Measurements from ENCODE around the gene SHMT2.

The SHMT2 gene

GRCh38 chr12:57227315-57228115 is 2.0 kb upstream of the SHMT2 start:
- DNase-seq (ENCODE audit: low read depth), result no peak

- no peak for DNase-seq (ENCODE audit: low read depth)
Observed at GRCh38 chr12:57229046-57229633, 371 bp upstream of the SHMT2 start.

- no peak for DNase-seq (ENCODE audit: low read depth)
Observed at GRCh38 chr12:57230381-57231155, 1.1 kb downstream of the SHMT2 start.

GRCh38 chr12:57231276-57232021 is 1.9 kb downstream of the SHMT2 start:
- no peak for DNase-seq (ENCODE audit: low read depth)

GRCh38 chr12:57232156-57232756 is 2.7 kb downstream of the SHMT2 start:
- DNase-seq (ENCODE audit: low read depth), result no peak

GRCh38 chr12:57233357-57234232 is 4.1 kb downstream of the SHMT2 start:
- DNase-seq (ENCODE audit: low read depth), result no peak

GRCh38 chr12:57234233-57234570 is 4.7 kb downstream of the SHMT2 start:
- no peak for DNase-seq (ENCODE audit: low read depth)

- DNase-seq (ENCODE audit: low read depth), result no peak
Observed at GRCh38 chr12:57234571-57235016, 5.1 kb downstream of the SHMT2 start.

- DNase-seq (ENCODE audit: low read depth), result no peak
Observed at GRCh38 chr12:57235017-57235727, 5.7 kb downstream of the SHMT2 start.

- no peak for DNase-seq (ENCODE audit: low read depth)
Observed at GRCh38 chr12:57235728-57236131, 6.2 kb downstream of the SHMT2 start.

- no peak for DNase-seq (ENCODE audit: low read depth)
Observed at GRCh38 chr12:57236201-57236924, 6.9 kb downstream of the SHMT2 start.

GRCh38 chr12:57236925-57237595 is 7.5 kb downstream of the SHMT2 start:
- no peak for DNase-seq (ENCODE audit: low read depth)

GRCh38 chr12:57237596-57237931 is 8.1 kb downstream of the SHMT2 start:
- DNase-seq (ENCODE audit: low read depth), result no peak

- DNase-seq (ENCODE audit: low read depth), result no peak
Observed at GRCh38 chr12:57237932-57238853, 8.7 kb downstream of the SHMT2 start.

- peak; percentile 85 for DNase-seq (ENCODE audit: low read depth)
Observed at GRCh38 chr12:57238854-57239554, 9.5 kb downstream of the SHMT2 start.

- DNase-seq (ENCODE audit: low read depth), result no peak
Observed at GRCh38 chr12:57239587-57240065, 10.1 kb downstream of the SHMT2 start.
